K562 (cell line): Measurements from ENCODE around the gene MCEMP1. TPM values are rescaled to one million over a fixed set of nuclear protein-coding genes. Genes with fewer than 3 reads are reported as not detected.

ENCODE experiments used
- BRCA1 ChIP-seq, 2 experiments: fragments of 450-650 bp in 1 of 2; sonication (generic) in 1 of 2; formaldehyde crosslinking in 1 of 2; IDR thresholded peaks; 2 replicates each; pipeline versions ENCODE4 v1.5.0 to v1.6.1; 2017 to 2020; ENCODE audit warnings: mild to moderate bottlenecking in 1 of 2, missing genetic modification reagents in 1 of 2
- BRF1 ChIP-seq: IDR thresholded peaks from 3 replicates; pipeline ENCODE4 v1.6.1; 2011; ENCODE audit warnings: borderline replicate concordance, mild to moderate bottlenecking; ENCODE audit not compliant: insufficient read length; ENCODE audit errors: extremely low read depth
- CREBBP ChIP-seq: IDR thresholded peaks from one replicate; pipeline ENCODE4 v1.6.1; 2012; ENCODE audit warnings: low read depth, mild to moderate bottlenecking, control low read depth, inconsistent platforms, low read length
- CTBP1 ChIP-seq: fragments of 450-650 bp; IDR thresholded peaks from 2 replicates; pipeline ENCODE4 v1.6.1; 2016; ENCODE audit warnings: borderline replicate concordance
- HIVEP1 ChIP-seq: fragments of 250-450 bp; sonication (Bioruptor Pico); IDR thresholded peaks from 2 replicates; pipeline ENCODE4 v1.4.0; 2020; ENCODE audit warnings: mild to moderate bottlenecking
- KDM2B ChIP-seq: fragments of 250-450 bp; sonication (Bioruptor Pico); IDR thresholded peaks from 2 replicates; pipeline ENCODE4 v1.8.0; 2021; ENCODE audit warnings: mild to moderate bottlenecking, moderate library complexity
- MAFG ChIP-seq: fragments of 450-650 bp; conservative IDR thresholded peaks from 2 replicates; pipeline ENCODE4 v1.6.1; 2016; ENCODE audit warnings: missing genetic modification characterization, missing compliant biosample characterization
- MECOM ChIP-seq: fragments of 250-450 bp; sonication (Bioruptor Pico); IDR thresholded peaks from 2 replicates; pipeline ENCODE4 v1.8.0; 2022; ENCODE audit warnings: inconsistent platforms
- MYNN ChIP-seq, 2 experiments: sonication (generic); formaldehyde crosslinking in 1 of 2; IDR thresholded peaks; 2 replicates each; pipeline versions ENCODE4 v1.5.0 to v1.6.1; 2016 to 2020; ENCODE audit warnings: antibody characterized with exemption in 1 of 2, missing genetic modification reagents in 1 of 2
- NELFE ChIP-seq: IDR thresholded peaks from 2 replicates; pipeline ENCODE4 v1.6.1; 2011; ENCODE audit warnings: mild to moderate bottlenecking; ENCODE audit not compliant: insufficient read depth, insufficient read length
- PKNOX1 ChIP-seq: fragments of 450-650 bp; IDR thresholded peaks from 2 replicates; pipeline ENCODE4 v1.6.1; 2016
- POLR2A ChIP-seq: fragments of 450-650 bp; conservative IDR thresholded peaks from 2 replicates; pipeline ENCODE4 v1.6.1; 2016
- PREB ChIP-seq: sonication (generic); formaldehyde crosslinking; IDR thresholded peaks from 2 replicates; pipeline ENCODE4 v1.8.1; 2023; ENCODE audit warnings: mild to moderate bottlenecking, missing genetic modification reagents
- SOX6 ChIP-seq: fragments of 450-650 bp; IDR thresholded peaks from 2 replicates; pipeline ENCODE4 v1.6.1; 2014; ENCODE audit warnings: mild to moderate bottlenecking
- TAF15 ChIP-seq: fragments of 200-400 bp; formaldehyde crosslinking; IDR thresholded peaks from 2 replicates; pipeline ENCODE4 v1.6.1; 2017; ENCODE audit warnings: mild to moderate bottlenecking, low read depth, low read length, moderate library complexity
- TCF7 ChIP-seq: sonication (generic); IDR thresholded peaks from 2 replicates; pipeline ENCODE4 v1.6.1; 2016; ENCODE audit warnings: antibody characterized with exemption, borderline replicate concordance
- TFAP4 ChIP-seq: sonication (generic); formaldehyde crosslinking; IDR thresholded peaks from 2 replicates; pipeline ENCODE4 v1.8.0; 2022; ENCODE audit warnings: missing genetic modification reagents, mild to moderate bottlenecking, moderate library complexity, borderline replicate concordance
- ZNF280B ChIP-seq: fragments of 250-450 bp; sonication (Bioruptor Pico); IDR thresholded peaks from 2 replicates; pipeline ENCODE4 v1.5.1; 2021; ENCODE audit warnings: mild to moderate bottlenecking
- ZNF639 ChIP-seq, 2 experiments: fragments of 200-800 bp in 1 of 2; sonication (Bioruptor generic) in 1 of 2; sonication (generic) in 1 of 2; formaldehyde crosslinking in 1 of 2; IDR thresholded peaks in 1 of 2; conservative IDR thresholded peaks in 1 of 2; 2 replicates each; pipeline versions ENCODE4 v1.5.0 to v1.6.1; 2016 to 2020; ENCODE audit warnings: missing compliant biosample characterization in 1 of 2, missing genetic modification characterization in 1 of 2, missing genetic modification reagents in 1 of 2
- polyA plus RNA-seq, 8 experiments: library from polyadenylated mRNA; depleted of rRNA in 4 of 8; stranded (reverse) in 5 of 8; unstranded in 3 of 8; fragments of >200 nt; fragmentation: Nextera tagmentation in 2 of 8; fragmentation: Illumina TruSeq in 1 of 8; extraction: Ambion mirVana in 2 of 8; extraction: Trizol in 1 of 8; gene quantifications; 2 replicates each; pipeline versions ENCODE4 v1.2.1 to v1.2.3, GENCODE V29; 2011 to 2014; ENCODE audit warnings: inconsistent platforms in 1 of 8, missing spikeins in 1 of 8
- total RNA-seq, 7 experiments: library from RNA; depleted of rRNA in 6 of 7; stranded (reverse); fragments of >200 nt in 6 of 7; fragmentation: Illumina TruSeq in 2 of 7; extraction: Trizol in 2 of 7; gene quantifications; 2 replicates each; pipeline versions ENCODE4 v1.2.1 to v1.2.3, GENCODE V29; 2011 to 2021; ENCODE audit warnings: low replicate concordance in 1 of 7

MCEMP1 gene
- total and polyA plus RNA-seq, 9 of the 15 experiments (the other 6 are each of a cell fraction or from before 2014, with no cell fraction given), result 0.11 to 1.8 (median 0.51) TPM

GRCh38 chr19:7637374-7638256, 39.3 kb upstream of the MCEMP1 start (continued):
- TF ChIP-seq ZNF639 (CRISPR knock-in tag; conservative IDR thresholded peaks at IDR 0.05 in 1 of 2, IDR thresholded peaks at IDR 0.05 in 1 of 2) (peak in 1 of 2 experiments; percentile 63; a peak in 1 of 4 replicates), PKNOX1 (peak; percentile 64), TCF7 (no peak), MAFG (tag) (no peak), PREB (CRISPR knock-in tag) (no peak), MYNN (IDR thresholded peaks at IDR 0.05) (no peak), MYNN (CRISPR knock-in tag; IDR thresholded peaks at IDR 0.05) (no peak), POLR2A (peak; percentile 84), KDM2B (CRISPR knock-in tag) (no peak), TFAP4 (CRISPR knock-in tag) (peak; percentile 93), ZNF280B (CRISPR knock-in tag) (no peak), TAF15 (no peak), CREBBP (no peak), HIVEP1 (CRISPR knock-in tag) (no peak), BRF1 (no peak), MECOM (CRISPR knock-in tag) (no peak), SOX6 (peak; percentile 54), BRCA1 (IDR thresholded peaks at IDR 0.05) (no peak), BRCA1 (CRISPR knock-in tag; IDR thresholded peaks at IDR 0.05) (no peak), NELFE (no peak), CTBP1 (no peak; the same call in 1 of the 2 replicates)
